COLO829 (cell line): ENCODE measurements around the gene SPATA31C2.
A peak's percentile ranks its signal among the peaks of the same experiment; 100 is the strongest.
"Not testable (repeated sequence)": the region's sequence is repeated elsewhere in the genome, so short reads cannot be mapped to it uniquely, and the experiment has no call there.

ENCODE experiments used
- DNase-seq: peaks from one replicate; pipeline ENCODE4 v3.0.0; 2012; ENCODE audit warnings: low spot score

The SPATA31C2 gene

DNA sequence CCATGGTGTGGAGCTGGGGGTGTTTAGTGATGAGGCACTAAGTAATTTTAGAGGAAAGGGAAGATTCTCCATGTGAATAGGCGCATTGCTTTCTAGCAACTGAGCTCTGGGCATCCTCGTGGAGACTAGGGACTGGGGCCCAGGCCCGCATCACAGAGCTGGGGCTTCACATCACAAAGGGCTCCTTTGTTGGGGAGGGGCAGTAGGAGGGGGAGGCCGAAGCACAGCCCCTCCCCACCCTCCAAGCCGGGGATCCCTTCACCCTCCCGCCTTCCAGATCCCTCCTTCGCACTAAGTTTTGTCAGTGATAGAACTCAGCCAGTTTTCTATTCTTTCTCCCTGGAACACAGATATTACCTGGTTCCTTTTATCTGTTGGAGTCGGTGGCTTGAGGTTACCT is at the start of gene SPATA31C2:
TSS of gene SPATA31C2 (minus strand) at position 101 of the 400 bp plus-strand sequence. CDS start at position 72, 29 bp downstream.
- DNase-seq: not testable (repeated sequence)

DNA sequence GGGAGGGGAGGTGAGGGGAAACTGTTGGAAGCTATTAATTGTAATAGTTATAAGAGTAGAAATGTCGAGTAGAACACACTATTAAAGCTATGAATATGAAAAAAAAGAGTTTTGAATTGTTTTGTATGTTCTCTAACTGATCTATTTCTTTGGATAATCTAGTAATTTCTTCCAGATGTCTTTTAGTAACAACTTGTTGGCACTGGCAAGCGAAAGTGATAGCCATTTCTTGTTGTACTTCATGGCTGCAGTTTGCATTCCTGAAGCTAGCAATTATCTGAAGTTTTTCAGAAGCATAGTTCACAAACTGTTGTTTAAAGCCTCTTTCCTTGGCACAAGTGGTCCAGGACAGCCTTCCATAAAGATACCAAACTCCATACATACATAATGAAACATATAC is 49.4 kb upstream of the SPATA31C2 start:
- no peak for DNase-seq

DNA sequence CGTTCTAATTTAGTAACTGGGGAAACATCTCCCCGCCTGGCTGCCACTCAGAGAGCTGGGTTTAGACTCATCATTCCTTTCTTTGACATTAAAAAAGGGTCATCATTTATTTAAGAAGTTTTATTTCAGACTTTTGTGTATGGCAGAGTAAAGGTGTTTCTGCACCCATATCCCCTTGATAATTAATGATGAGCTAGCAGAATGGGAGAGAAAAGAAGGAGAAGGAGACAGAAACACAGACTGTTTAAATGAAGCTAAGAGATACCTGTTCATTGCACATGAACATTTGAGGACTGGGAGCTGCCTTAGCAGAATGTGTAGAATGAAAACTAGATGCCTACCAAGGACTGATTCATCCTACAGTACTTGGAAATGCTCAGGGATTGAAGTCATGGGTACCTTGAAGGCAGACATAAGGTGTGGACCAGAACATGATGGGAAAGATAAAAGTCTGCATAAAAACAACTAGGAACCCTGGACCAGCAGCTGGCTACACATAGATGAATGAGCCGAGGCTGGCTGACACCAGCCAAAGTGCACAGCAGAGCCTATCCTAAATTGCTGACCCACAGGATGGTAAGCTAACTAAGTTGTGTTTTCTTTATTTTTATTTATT is 48.3 kb upstream of the SPATA31C2 start:
- no peak for DNase-seq

DNA sequence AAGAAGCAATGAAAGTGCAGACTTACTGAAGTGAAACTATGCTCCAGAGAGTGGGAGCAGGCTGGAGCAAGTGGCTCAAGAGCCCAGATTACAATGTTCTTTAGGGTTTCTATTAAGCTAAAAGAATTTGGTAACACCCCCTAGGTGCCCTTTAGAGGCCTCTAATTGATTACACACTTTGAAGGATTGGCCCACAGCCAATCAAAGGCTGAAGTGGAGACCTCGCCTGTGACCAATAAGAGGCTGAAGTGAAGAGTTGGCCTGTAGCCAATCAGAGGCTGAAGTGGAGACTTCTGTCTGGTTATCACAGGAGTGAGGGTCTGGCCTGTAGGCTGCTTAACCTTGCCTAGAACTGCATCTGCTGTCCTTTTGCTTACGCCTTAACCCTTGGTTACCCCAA is 46.7 kb upstream of the SPATA31C2 start:
- DNase-seq: no peak

DNA sequence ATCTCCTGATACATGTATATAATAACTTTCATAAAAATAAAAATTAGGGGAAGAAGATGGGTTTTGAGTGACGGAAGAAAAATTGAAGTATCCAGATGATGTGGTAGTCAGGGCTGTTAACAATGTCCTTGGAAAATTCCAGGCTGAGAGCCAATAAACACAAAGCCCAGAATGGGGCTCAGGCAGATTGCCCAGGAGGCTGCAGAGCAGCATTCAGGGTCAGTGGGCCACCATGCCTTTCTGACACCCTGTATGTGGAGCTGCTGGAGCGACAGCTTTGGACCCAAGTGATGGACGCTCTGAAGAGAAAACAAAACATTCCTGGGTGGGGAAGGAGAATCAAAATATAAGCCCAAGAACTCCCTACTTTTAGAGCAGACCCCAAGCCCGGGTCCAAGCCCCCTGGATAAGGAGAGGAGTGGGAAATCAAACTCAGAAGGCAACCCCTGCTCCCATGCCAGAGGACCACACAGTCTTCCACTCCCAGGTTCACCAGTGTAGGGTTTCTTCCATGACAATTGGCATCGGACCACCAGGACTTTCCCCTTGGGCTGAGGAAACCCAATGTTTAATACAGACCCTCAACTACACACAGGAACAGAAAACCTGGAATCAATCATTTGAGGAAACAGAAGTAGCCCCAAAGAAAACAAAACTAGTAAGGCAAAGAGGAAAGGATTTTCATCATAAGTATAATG is 45.7 kb upstream of the SPATA31C2 start:
- DNase-seq: no peak

- no peak for DNase-seq
Observed at GRCh38 chr9:88182501-88182900, 44.2 kb upstream of the SPATA31C2 start.

- no peak for DNase-seq
Observed at GRCh38 chr9:88180081-88180765, 41.9 kb upstream of the SPATA31C2 start.

- no peak for DNase-seq
Observed at GRCh38 chr9:88179062-88179521, 40.8 kb upstream of the SPATA31C2 start.

- DNase-seq: no peak
Observed at GRCh38 chr9:88178641-88179040, 40.4 kb upstream of the SPATA31C2 start.

DNA sequence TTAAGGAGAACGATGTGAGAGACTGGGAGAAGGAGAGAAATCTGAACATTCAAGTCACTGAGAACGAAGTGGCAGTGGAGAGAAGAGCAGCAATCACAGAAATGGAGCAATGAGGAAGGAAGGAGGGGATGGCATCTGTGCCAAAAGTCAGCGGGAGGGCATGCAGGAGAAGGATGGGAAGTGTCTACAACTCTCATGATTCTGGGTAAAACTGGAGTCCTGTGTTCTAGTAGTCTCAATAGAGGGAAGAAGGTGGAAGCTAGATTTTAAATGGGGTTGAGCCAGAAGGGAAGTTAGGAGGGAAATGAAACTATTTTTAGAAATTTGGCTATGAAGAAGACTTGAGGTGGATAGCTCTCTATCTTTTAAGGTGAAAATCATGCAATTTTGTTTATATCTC is 39.1 kb upstream of the SPATA31C2 start:
- no peak for DNase-seq

- DNase-seq: no peak
Observed at GRCh38 chr9:88174324-88174723, 36.0 kb upstream of the SPATA31C2 start.

DNA sequence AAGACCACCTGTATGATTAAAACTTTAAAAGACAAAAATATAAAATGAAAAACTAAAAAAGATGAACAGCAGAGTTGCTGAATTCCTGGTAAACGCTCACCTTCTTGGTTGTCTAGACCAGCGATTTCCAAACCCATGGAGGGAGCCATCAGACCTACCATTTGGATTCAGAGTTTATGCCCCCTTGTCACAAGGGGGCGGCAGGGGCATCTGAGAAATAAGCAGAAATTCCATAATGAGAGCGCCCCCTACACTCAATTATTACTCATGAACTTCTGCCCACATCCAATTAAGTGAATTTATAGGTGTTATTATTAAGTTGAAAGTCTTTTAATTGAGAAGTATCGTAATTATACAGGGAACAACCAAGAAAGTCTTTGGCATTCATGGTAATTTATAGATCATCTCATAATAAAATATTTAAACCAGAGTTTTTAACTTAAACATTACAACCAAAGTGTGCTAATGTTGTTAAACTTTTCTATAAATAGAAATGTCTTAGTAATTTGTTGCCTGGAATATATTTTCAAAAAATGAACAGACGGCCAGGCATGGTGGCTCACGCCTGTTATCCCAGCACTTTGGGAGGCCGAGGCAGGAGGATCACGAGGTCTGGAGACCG is 35.2 kb upstream of the SPATA31C2 start:
- peak; percentile 35 for DNase-seq

DNA sequence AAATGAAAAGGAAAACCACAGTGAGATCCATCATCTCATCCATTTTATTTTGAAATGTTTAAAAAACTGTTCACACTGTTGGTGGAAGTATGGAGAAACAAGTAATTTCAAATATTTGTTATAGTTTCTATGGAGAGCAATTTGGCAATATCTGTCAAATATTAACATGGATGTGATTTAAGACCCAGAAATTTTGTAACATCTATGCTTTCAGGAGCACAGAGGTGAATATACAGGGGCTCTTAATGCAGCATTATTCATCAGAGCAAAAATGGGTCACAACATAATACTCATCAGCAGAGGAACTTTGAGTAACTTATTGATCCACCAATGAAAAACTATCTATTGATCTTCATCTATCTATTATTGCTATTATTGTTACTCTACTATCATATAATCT is 31.4 kb upstream of the SPATA31C2 start:
- no peak for DNase-seq

DNA sequence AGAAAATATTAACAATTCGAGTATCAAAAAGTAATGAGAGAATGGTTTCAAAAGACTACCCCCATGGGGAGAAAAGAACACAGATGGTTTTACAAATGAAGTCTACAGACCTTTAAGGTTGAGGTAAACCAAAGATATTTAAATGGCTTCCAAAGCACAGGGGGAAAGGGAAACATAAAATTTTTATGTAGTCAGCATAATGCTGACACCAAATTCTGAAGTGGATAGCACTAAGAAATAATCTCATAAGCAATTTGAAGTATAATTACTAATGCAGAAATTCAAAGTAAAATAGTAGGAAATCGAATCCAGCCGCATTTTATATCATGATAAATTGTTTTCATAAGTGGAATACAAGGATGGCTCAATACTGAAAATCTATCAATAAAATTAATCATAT is 30.3 kb upstream of the SPATA31C2 start:
- DNase-seq: no peak

DNA sequence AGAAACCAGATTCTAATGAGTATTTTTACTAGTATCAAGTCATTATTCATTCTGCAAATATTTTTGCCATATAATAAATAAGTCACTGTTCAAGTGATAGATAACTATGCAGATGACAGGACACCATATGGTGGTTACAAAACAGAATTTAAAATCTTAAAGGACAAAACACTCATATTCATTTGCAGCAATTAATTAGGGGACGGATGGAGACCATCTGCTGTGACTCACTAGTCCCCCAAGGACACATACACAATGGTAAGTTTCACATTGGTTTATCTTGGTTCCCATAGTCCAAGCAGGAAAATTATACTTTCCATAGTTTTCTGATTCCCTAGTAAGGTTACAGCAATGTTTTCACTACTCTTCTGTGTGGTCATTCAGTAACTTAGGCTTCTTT is 28.4 kb upstream of the SPATA31C2 start:
- no peak for DNase-seq

- DNase-seq: no peak
Observed at GRCh38 chr9:88164850-88165249, 26.6 kb upstream of the SPATA31C2 start.

GRCh38 chr9:88161144-88161543 is 22.9 kb upstream of the SPATA31C2 start:
- DNase-seq: no peak

GRCh38 chr9:88143957-88144625 is 5.8 kb upstream of the SPATA31C2 start:
- DNase-seq: no peak

GRCh38 chr9:88143179-88143578 is 4.9 kb upstream of the SPATA31C2 start:
- no peak for DNase-seq

DNA sequence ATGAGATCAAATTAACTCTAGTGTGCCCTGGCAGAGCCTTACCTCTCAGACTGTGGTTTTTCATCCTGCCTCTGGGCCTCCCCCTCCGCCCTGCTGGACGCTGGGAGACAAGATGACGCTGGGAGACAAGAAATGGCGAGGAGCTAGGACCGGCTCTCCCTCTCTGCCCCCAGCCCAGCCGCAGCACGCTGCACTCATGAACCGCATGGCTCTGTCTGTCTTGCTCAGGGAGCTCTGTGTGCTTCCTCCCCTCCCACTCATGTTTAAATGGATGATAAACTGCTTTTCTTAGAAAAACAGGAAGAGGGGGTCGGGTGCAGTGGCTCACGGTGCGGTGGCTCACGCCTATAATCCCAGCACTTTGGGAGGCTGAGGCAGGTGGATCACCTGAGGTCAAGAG is 4.7 kb downstream of the SPATA31C2 start:
- DNase-seq: not testable (repeated sequence)

DNA sequence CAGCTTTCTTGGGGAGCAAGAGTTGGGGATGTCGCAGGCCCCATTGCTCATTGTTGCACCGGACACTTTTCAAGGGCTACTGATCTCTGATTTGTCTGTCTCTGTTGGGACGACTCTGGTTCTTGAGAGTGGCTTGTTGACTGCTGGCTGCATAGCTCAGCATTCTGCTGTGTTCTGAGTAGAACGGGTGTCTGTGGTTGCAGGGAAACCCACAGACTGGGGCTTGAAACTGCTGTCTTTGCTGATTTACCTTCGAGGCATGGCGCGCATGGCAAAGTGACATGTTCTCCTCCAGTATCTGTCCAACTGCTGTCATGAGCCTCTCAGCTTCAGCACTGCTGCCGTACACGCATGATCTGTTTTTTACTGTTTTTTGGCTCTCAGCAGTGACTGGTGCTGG is 8.7 kb downstream of the SPATA31C2 start:
- not testable (repeated sequence) for DNase-seq

- DNase-seq: not testable (repeated sequence)
Observed at GRCh38 chr9:88127700-88128300, 10.5 kb downstream of the SPATA31C2 start.
